ENCODE results near the gene COL6A1. TPM values are rescaled to one million over a fixed set of nuclear protein-coding genes. Genes with fewer than 3 reads are reported as not detected.

The COL6A1 gene
- total RNA-seq, 2 donors from 2014 or later, result 39.8 to 131 TPM

DNA sequence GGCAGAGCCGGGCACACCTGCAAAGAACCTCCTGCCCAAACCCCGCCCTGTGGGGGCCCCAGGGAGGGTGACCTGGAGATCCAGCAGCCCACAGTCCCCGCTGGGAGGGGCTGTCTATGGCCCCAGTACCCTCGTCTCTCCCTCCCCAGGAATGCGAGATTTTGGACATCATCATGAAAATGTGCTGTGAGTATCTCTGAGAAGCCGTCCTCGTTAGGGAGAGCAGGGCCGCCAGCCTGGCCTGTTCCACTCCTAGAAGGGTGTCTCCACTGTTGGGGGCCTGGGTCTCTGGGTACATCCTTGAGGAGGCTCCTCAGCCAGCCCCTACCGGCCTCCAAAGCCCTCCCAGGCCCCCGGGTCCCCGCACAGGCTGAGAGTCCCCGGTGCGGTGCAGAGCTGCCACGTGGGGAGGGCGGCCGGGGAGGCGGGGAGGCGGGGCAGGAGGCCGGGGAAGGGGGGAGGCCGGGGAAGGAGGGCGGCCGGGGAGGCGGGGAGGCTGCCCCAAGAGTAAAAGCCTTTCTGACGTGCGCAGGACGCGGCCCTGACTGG lies 18.7 kb downstream of the COL6A1 start:
- Histone ChIP-seq H3K27ac (no peak overlapping the region), H3K9ac (ENCODE audit: low read depth in 2 of 2, low read length in 2 of 2) (no peak overlapping the region), H3K4me3 (no peak overlapping the region), H3K9me3 (no peaks in the 10 kb centered on the region), H3K27me3 (no peaks in the 10 kb centered on the region), H3K36me3 (no peaks in the 10 kb centered on the region), H3K4me1 (no peaks in the 10 kb centered on the region)
- DNase-seq, result peak; percentile 15
- intact Hi-C loops (cut with DNase I), result no loop called here
- TF ChIP-seq, protein P1, sequence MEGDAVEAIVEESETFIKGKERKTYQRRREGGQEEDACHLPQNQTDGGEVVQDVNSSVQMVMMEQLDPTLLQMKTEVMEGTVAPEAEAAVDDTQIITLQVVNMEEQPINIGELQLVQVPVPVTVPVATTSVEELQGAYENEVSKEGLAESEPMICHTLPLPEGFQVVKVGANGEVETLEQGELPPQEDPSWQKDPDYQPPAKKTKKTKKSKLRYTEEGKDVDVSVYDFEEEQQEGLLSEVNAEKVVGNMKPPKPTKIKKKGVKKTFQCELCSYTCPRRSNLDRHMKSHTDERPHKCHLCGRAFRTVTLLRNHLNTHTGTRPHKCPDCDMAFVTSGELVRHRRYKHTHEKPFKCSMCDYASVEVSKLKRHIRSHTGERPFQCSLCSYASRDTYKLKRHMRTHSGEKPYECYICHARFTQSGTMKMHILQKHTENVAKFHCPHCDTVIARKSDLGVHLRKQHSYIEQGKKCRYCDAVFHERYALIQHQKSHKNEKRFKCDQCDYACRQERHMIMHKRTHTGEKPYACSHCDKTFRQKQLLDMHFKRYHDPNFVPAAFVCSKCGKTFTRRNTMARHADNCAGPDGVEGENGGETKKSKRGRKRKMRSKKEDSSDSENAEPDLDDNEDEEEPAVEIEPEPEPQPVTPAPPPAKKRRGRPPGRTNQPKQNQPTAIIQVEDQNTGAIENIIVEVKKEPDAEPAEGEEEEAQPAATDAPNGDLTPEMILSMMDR (IDR thresholded peaks at IDR 0.05), result no peak

DNA sequence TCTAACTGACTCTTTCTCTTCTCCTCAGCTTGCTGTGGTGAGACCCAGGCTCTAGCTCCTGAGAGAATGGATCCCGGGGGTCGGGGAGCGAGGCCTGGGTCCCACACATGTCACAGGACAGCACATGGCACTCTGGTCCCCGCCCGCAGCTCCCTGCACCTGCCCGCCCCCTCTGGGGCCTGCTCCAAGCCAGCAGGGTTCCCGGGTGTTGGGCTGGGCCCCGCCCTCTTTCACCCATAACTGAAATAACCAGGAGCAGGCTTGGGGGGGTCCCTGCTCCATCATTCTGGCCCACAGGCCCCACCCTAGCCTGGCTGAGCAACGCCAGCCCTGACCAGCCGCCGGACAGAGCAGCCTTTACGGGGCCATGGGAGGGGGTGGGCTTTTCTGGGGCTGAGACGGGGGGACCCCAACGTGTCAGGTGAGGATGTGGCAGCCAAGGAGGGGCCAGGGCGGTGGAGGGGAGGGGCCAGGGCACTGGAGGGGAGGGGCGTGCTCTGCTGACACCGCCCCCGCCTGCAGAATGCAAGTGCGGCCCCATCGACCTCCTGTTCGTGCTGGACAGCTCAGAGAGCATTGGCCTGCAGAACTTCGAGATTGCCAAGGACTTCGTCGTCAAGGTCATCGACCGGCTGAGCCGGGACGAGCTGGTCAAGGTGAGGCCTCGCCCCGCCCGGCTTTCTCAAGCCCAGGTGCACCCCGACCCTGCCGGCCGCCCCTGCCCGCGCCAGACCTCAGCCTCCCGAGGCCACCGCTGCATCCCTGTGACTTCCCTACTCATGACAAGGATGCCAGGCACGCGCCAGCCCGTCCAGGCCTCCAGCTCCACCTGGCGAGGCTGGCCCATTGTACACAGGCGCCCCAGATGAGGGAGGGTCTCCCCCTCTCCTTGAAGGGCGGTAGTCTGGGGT lies 19.4 kb downstream of the COL6A1 start:
- Histone ChIP-seq H3K36me3 (no peaks in the 10 kb centered on the region), H3K27ac (no peak overlapping the region), H3K9ac (ENCODE audit: low read depth in 2 of 2, low read length in 2 of 2) (no peak overlapping the region), H3K4me1 (no peaks in the 10 kb centered on the region), H3K4me3 (no peak overlapping the region), H3K9me3 (no peaks in the 10 kb centered on the region), H3K27me3 (no peaks in the 10 kb centered on the region)
- intact Hi-C loops (cut with DNase I), result no loop called here
- DNase-seq, result peak; percentile 16
- TF ChIP-seq, protein P1 (IDR thresholded peaks at IDR 0.05), result no peak

DNA sequence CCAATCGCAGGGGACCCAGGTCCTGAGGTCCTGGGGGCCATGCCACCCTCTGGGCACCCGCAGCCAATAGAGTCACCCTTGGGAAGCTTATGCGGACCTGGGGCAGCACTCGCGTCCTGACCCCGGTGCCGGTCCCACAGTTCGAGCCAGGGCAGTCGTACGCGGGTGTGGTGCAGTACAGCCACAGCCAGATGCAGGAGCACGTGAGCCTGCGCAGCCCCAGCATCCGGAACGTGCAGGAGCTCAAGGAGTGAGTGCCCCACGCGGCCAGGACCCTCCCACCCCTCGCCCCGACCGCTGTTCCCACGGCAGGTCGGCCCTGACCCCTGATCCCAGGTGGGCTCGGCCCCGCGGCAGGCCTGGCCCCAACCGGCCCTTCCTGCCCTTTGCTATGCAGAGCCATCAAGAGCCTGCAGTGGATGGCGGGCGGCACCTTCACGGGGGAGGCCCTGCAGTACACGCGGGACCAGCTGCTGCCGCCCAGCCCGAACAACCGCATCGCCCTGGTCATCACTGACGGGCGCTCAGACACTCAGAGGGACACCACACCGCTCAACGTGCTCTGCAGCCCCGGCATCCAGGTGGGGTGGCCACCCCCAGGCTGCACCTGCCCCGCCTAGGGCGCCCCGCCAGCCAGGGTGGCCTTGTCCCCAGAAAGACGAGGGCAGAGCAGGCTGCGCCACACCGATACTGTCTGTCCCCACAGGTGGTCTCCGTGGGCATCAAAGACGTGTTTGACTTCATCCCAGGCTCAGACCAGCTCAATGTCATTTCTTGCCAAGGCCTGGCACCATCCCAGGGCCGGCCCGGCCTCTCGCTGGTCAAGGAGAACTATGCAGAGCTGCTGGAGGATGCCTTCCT lies 20.5 kb downstream of the COL6A1 start:
- TF ChIP-seq, protein P1 (IDR thresholded peaks at IDR 0.05), result no peak
- Histone ChIP-seq H3K27me3 (no peaks in the 10 kb centered on the region), H3K9ac (ENCODE audit: low read depth in 2 of 2, low read length in 2 of 2) (no peak overlapping the region), H3K4me3 (no peak overlapping the region), H3K27ac (no peak overlapping the region), H3K4me1 (no peaks in the 10 kb centered on the region), H3K36me3 (no peaks in the 10 kb centered on the region), H3K9me3 (no peaks in the 10 kb centered on the region)
- peak; percentile 17 for DNase-seq
- intact Hi-C loops (cut with DNase I), result no loop called here

DNA sequence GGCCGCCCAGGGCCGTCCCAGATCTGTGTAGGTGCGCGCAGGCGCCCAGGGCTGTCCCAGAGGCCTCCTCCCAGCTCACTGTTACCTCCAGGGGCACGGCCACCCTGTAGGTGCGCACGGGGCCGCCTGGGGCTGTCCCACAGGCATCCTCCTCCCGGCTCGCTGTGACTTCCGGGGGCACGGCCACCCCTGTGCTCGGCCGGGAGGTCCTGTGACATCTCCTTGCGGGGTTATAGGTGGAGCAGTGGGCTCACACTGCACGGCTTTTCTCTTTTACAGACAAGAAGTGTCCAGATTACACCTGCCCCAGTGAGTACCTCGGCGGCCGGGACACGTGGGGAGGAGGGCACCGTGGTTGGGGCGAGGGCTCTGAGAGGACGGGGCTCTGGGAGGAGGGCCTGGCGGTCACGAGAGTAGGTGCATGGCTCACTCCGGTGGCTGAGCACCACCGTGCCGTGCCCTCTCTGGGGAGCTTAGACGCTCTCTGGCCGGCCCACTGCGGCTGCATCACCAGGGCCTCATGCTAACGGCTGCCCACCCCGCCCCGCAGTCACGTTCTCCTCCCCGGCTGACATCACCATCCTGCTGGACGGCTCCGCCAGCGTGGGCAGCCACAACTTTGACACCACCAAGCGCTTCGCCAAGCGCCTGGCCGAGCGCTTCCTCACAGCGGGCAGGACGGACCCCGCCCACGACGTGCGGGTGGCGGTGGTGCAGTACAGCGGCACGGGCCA lies 21.4 kb downstream of the COL6A1 start:
- H3K27ac ChIP-seq, result no peak overlapping the region

More for the DNA sequence above, 21.4 kb downstream of the COL6A1 start:
- TF ChIP-seq, protein P1 (IDR thresholded peaks at IDR 0.05), result no peak
- intact Hi-C loops (cut with DNase I), result no loop called here
- peak; percentile 16 for DNase-seq
- Histone ChIP-seq H3K27me3 (no peaks in the 10 kb centered on the region), H3K9ac (ENCODE audit: low read depth in 2 of 2, low read length in 2 of 2) (no peak overlapping the region), H3K9me3 (no peaks in the 10 kb centered on the region), H3K4me3 (no peak overlapping the region), H3K36me3 (no peaks in the 10 kb centered on the region), H3K4me1 (no peaks in the 10 kb centered on the region)

Measured in colonic mucosa (tissue), 4 donors.